HG03571 (cell line): Measurements from ENCODE around the gene GTSF1L.

Experiments
- ATAC-seq: cut with Tn5 transposase; IDR thresholded peaks from one replicate; pipeline ENCODE4 v1.9.1; 2021; ENCODE audit not compliant: unreplicated experiment

The GTSF1L gene

DNA sequence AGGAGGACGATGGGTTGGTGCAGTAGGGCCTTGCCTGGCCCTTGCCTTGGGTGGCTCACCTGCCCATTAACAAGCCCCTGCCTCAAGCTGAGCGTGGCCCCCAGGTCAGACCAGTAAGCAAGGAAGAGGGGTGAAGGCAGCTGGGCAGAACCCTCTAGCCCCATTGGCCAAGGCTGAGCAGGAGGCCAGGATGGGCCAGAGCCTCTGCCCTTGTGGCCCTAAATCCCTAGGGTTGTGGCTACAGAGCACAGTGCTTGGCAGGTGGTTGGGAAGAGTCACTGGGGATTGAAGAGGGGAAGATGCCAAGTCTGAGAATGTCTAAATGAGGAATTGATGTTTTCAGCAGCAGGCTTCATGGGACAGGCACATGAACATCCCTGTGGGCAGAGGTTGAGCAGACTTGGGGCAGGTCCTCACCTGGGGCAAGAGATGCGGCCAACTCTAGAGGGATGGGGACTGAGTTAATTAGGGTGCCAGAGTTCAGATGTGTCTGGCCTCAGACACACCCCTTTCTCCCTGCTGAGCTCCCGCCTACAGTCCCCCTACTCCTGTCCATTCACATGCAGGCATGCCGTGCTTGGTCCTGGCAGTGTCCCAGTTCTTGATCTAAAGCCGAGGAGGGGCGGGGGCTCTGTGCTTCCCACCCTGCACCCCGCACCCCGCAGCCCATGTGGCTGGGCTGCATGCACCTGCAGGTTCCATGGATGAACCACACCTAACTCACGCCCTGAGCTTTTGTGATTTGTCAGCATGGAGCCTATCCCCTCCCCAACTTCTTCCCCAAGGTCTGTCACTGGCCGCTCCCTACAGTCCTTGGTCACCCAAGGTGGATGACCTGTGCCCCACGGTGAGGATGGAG lies 9.8 kb downstream of the GTSF1L start:
- no peak for ATAC-seq

DNA sequence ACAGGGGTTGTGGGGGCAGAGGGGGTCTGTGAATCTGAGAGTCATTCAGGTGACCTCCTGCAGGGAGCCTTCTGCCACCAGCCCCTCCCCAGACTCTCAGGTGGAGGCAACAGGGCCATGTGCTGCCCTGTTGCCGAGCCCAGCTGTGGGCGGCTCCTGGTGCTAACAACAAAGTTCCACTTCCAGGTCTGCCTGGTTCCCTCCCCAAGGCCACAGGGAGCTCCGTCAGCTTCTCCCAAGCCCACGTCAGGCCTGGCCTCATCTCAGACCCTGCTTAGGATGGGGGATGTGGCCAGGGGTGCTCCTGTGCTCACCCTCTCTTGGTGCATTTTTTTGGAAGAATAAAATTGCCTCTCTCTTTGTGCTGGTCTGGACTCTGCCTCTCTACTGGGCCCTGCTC lies 10.7 kb downstream of the GTSF1L start:
- ATAC-seq: no peak

- no peak for ATAC-seq
Measured at GRCh38 chr20:43715511-43715910, 11.3 kb downstream of the GTSF1L start.

DNA sequence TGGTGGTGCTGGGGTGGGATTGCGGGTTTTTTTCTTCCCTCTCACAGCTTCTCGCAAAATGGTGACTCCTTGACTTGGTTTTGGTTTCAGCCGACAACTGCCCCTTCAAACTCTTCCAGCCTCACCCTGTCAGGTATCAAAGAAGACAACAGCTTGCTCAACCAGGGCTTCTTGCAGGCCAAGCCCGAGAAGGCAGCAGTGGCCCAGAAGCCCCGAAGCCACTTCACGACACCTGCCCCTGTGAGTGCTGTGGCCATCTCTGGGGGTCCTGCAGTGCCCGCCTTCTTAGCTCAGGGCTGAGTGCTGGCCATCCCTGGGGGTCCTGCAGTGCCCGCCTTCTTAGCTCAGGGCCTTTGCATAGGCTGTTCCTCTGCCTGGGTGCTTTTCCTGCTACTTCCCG lies 11.8 kb downstream of the GTSF1L start:
- ATAC-seq: no peak

DNA sequence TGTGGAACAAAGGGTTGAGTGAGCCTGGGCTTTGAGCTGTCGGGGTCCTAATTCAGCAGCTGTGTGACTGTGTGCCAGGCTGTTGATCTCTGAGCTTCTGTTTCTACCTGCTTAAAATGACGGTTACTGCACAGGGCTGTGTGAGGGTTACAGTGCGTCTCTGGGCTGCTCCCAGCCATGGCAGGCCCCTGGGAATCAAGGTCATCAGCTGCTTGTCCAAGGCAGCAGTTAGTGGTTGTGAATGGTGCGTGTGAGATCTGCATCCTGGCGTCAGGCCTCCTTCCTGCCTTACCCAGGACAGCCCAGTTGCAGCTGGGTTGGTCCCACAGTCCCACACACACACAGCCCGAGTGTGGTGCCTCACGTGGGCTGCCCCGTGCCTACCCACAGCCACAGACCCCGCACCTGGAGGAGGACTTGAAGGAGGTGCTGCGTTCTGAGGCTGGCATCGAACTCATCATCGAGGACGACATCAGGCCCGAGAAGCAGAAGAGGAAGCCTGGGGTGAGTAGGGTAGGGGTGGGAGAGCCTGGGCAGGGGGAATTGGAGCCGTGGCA lies 15.6 kb downstream of the GTSF1L start:
- ATAC-seq: no peak

DNA sequence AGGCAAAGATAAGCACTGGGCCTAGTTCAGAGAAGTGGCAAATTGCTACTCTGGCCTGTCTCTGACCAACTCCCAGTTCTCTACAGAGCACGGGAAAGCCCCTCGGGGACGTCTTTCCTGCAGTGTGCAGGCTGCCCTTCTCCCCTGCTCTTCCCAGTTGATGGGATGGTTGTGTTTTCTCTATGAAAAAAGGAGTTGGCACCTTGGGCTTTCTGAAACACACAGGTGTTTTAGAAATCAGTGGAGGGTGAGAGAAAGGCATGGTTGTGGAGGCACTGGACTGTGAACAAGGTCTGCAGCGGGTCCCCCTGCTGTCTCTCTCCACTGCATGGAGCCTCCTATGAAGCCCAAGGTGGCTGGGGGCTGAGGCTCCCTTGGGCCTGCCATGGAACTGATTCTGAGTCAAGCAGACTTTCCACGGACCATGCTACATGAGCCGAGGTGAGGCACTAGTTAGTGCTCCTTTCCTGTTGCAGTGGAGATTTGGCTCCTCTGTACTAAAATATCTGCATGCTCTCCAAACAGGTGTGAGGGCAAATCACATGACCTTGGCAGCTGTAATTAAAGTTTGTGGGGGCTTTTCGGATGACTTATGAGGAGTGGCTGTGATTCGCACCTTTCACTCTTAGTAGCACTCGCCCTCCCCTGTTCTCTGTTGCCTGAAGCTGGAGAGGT lies 16.3 kb downstream of the GTSF1L start:
- ATAC-seq: peak; percentile 68

DNA sequence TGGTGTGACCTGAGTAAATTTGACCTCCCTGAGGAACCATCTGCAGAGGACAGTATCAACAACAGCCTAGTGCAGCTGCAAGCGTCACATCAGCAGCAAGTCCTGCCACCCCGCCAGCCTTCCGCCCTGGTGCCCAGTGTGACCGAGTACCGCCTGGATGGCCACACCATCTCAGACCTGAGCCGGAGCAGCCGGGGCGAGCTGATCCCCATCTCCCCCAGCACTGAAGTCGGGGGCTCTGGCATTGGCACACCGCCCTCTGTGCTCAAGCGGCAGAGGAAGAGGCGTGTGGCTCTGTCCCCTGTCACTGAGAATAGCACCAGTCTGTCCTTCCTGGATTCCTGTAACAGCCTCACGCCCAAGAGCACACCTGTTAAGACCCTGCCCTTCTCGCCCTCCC lies 24.3 kb downstream of the GTSF1L start:
- no peak for ATAC-seq

DNA sequence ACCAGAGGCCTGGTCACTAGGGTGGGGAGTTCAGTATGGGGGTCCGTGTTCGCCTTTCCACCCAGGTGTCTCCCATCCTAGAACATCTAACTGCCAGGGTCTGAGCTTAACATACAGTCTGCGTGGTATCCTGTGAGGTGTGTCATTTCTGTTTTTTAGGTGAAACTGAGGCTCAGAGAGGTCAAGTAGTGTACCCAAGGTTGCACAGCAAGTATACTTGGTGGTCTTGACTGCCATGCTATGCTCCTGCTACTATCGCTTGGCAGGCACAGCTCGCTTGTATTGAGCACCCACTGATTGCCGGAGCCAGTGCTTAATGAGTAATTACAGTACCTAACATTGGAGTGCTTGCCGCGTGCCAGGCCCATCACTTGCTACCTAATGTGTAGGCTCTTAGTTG lies 26.2 kb downstream of the GTSF1L start:
- no peak for ATAC-seq

DNA sequence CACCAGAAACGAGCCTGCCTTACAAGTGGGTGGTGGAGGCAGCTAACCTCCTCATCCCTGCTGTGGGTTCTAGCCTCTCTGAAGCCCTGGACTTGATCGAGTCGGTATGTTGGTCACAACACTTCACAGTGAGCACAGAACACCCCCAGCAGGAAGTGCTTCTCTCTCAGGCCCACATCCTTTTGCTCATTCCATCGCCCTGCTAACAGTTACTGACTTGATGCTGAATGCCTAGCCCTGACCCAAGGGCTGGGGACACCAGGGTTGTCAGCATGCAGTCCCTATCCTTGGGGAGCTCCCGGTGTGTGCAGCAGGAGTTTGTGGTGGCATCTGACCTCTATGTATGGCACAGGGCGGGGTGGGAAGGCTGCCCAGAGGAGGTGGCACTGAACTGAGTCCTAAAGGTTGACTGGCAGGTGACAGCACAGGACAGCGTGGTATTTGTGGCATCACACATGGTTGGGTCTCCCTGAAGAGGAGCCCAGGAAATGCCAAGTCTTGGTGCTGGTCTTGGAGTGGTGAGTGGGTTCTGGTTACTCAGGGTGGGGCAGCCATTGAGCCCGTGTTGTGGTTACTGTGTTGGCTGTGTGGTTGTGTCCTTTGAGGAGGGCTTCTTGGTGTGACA lies 26.7 kb downstream of the GTSF1L start:
- ATAC-seq: no peak

DNA sequence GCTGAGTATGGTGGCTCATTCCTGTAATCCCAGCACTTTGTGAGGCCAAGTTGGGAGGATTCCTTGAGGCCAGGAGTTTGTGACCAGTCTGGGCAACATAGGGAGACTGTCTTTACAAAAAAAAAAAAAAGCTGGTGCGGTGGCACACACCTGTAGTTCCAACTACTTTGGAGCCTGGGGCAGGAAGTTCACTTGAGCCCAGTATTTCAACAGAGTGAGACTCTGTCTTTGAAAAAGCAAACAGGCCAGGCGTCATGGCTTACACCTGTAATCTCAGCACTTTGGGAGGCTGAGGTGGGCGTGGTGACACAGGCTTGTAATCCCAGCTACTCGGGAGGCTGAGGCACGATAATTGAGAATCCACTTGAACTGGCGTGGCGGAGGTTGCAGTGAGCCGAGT lies 31.2 kb downstream of the GTSF1L start:
- ATAC-seq: no peak

DNA sequence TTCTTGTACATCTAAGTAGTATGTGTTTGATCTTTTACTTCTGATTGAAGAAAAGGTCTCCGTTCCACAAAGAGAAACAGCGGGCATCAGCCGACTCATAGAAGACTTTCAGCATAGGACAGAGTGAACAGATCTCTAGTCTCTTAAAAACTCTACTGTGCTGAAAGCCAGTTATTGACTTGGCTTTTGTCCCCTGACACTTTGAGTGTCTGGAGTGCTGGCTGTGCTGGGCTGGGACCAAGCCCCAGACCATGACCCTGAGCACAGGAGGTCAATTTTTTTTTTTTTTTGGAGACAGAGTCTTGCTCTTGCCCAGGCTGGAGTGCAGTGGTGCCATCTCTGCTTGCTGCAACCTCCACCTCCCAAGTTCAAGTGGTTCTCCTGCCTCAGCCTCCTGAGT lies 32.0 kb downstream of the GTSF1L start:
- no peak for ATAC-seq

GRCh38 chr20:43691928-43692524 lies 34.8 kb downstream of the GTSF1L start:
- ATAC-seq: no peak

DNA sequence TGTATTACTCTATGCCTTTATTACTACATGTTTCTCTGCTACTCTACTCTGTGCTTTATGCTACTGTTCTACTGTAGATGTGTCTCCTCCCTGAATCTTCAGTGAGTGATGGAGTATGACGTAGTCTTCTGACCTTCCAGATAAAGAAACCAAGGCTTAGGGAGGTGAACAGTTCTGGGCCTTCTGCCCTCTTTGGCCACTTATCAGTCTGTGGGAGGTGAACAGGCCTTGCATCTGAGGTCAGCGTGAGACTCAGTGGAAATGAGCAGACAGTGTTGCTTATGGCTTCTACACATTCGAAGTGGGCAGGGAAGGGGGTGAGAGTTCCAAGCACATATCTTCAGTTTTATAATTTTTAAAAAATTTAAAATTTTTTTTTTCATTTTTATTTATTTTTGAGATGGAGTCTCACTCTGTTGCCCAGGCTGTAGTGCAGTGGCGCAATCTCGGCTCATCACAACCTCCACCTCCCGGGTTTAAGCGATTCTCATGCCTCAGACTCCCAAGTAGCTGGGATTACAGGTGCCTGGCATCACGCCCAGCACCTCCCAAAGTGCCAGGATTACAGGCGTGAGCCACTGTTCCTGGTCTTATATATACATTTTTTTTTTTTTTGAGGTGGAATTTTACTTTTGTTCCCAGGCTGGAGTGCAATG lies 35.7 kb downstream of the GTSF1L start:
- ATAC-seq: no peak

- no peak for ATAC-seq
Measured at GRCh38 chr20:43689165-43689564, 37.6 kb downstream of the GTSF1L start.

DNA sequence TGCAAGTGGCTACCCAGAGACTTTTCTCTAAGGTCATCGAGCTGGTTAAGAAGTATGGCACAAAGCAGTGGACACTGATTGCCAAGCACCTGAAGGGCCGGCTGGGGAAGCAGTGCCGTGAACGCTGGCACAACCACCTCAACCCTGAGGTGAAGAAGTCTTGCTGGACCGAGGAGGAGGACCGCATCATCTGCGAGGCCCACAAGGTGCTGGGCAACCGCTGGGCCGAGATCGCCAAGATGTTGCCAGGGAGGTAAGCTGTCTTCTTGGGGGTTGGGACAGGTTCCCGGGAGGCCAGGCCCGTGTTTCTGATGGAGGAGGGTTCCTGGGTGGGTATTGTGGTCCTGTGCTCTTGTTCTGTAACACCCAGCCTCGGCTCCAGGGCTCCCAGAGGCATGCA lies 40.0 kb downstream of the GTSF1L start:
- no peak for ATAC-seq

GRCh38 chr20:43682446-43682845 lies 44.4 kb downstream of the GTSF1L start:
- ATAC-seq: peak; percentile 26

DNA sequence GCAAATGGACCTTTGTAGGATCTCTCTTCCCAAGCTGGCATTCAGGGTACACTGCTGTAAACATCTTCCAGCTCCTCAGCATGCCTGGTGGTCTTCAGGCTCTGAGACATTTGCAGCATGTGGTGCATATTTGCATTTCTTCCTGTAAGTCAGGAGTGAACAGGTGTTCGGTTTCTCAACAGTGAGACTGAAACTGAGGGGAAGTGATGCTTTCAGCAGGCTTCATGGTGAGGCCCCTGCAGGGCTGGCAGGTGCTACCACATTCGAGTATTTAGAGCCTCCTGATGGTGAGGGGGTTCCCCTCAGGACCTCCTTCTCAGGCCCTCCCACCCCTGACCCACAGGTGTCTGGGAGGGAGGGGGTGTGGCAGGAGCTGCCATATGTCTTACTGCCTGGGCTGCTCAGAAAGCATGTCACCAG lies 44.8 kb downstream of the GTSF1L start:
- ATAC-seq: peak; percentile 90

GRCh38 chr20:43681468-43681942 lies 45.3 kb downstream of the GTSF1L start:
- peak; percentile 15 for ATAC-seq

- peak; percentile 3 for ATAC-seq
Measured at GRCh38 chr20:43680981-43681380, 45.8 kb downstream of the GTSF1L start.

DNA sequence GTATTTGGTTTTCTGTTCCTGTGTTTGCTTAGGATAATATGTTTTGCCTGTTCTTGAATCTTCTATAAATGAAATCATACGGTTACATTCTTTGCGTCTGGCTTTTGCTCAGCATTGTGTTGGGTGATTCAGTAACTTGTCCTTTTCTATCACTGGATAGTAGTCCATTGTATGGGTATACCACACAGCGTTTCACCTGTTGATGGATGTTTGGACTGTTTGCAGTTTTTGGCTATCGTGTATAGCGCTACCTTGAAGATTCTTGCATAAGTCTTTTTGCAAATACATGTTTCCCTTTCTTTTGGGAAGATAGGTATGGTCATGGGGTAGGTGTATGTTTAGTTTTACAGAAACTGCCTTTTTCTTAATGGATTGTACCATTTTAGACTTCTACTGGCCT lies 50.4 kb downstream of the GTSF1L start:
- ATAC-seq: no peak
